Measurements from ENCODE around the gene NOP14.
"Not testable (repeated sequence)": the region's sequence is repeated elsewhere in the genome, so short reads cannot be mapped to it uniquely, and the experiment has no call there.

The NOP14 gene

GRCh38 chr4:2961811-2962441, 1.3 kb downstream of the NOP14 start:
- no peak for DNase-seq (ENCODE audit: low spot score)

GRCh38 chr4:2961421-2961810, 1.8 kb downstream of the NOP14 start:
- DNase-seq (ENCODE audit: low spot score): no peak

- DNase-seq (ENCODE audit: low spot score): not testable (repeated sequence)
Observed at GRCh38 chr4:2960450-2960849, 2.8 kb downstream of the NOP14 start.

- no peak for DNase-seq (ENCODE audit: low spot score)
Observed at GRCh38 chr4:2958446-2958845, 4.8 kb downstream of the NOP14 start.

- not testable (repeated sequence) for DNase-seq (ENCODE audit: low spot score)
Observed at GRCh38 chr4:2955186-2956044, 7.8 kb downstream of the NOP14 start.

GRCh38 chr4:2954358-2955185, 8.6 kb downstream of the NOP14 start:
- DNase-seq (ENCODE audit: low spot score): no peak

GRCh38 chr4:2953496-2953895, 9.7 kb downstream of the NOP14 start:
- DNase-seq (ENCODE audit: low spot score): no peak

- no peak for DNase-seq (ENCODE audit: low spot score)
Observed at GRCh38 chr4:2950221-2950989, 12.8 kb downstream of the NOP14 start.

- DNase-seq (ENCODE audit: low spot score): no peak
Observed at GRCh38 chr4:2949782-2950125, 13.5 kb downstream of the NOP14 start.

GRCh38 chr4:2948895-2949781, 14.1 kb downstream of the NOP14 start:
- no peak for DNase-seq (ENCODE audit: low spot score)

GRCh38 chr4:2947926-2948325, 15.3 kb downstream of the NOP14 start:
- no peak for DNase-seq (ENCODE audit: low spot score)

GRCh38 chr4:2946812-2947600, 16.2 kb downstream of the NOP14 start:
- no peak for DNase-seq (ENCODE audit: low spot score)

- DNase-seq (ENCODE audit: low spot score): not testable (repeated sequence)
Observed at GRCh38 chr4:2945619-2946604, 17.3 kb downstream of the NOP14 start.

GRCh38 chr4:2944586-2945526, 18.4 kb downstream of the NOP14 start:
- DNase-seq (ENCODE audit: low spot score): no peak

- DNase-seq (ENCODE audit: low spot score): no peak
Observed at GRCh38 chr4:2944091-2944482, 19.1 kb downstream of the NOP14 start.

- no peak for DNase-seq (ENCODE audit: low spot score)
Observed at GRCh38 chr4:2943364-2944090, 19.7 kb downstream of the NOP14 start.

Data from COLO829 (cell line).